BJ (cell line): ENCODE measurements around the gene RANBP6. TPM values are rescaled to one million over a fixed set of nuclear protein-coding genes. Genes with fewer than 3 reads are reported as not detected.

Experiments used
- CTCF ChIA-PET: fragments of 350-600 bp; formaldehyde crosslinking; extraction: SDS; loops from one replicate; lab custom pipeline; 2021; ENCODE audit warnings: antibody characterized with exemption, inconsistent platforms; lab: Yijun Ruan, JAX
- POLR2A ChIA-PET: fragments of 300-600 bp; sonication (Branson Sonifier 250); formaldehyde crosslinking; extraction: SDS; loops from one replicate; lab custom pipeline; 2021; ENCODE audit warnings: antibody characterized with exemption; lab: Charles Lee
- DNase-seq: peaks from one replicate; pipeline ENCODE4 v3.0.0-alpha.2; 2011; ENCODE audit warnings: low read depth
- H3K27me3 ChIP-seq: 2 replicates; pipeline ENCODE4 v1.6.0; 2011; ENCODE audit warnings: low read length; ENCODE audit not compliant: control insufficient read depth, insufficient read depth
- H3K36me3 ChIP-seq: 2 replicates; pipeline ENCODE4 v1.5.1; 2011; ENCODE audit warnings: low read length; ENCODE audit not compliant: control insufficient read depth, insufficient read depth
- H3K4me3 ChIP-seq: 2 replicates; pipeline ENCODE4 v1.5.1; 2011; ENCODE audit warnings: low read depth, mild to moderate bottlenecking, control low read depth, low read length
- polyA plus RNA-seq: library from polyadenylated mRNA; depleted of rRNA; stranded (reverse); fragments of >200 nt; gene quantifications from 2 replicates; pipeline ENCODE4 v1.2.3, GENCODE V29; 2011
- TF ChIP-seq, protein P1 (sequence below): IDR thresholded peaks from 2 replicates; pipeline ENCODE4 v1.5.1; 2011; ENCODE audit warnings: low read depth, mild to moderate bottlenecking, control low read depth, inconsistent platforms, low read length, moderate library complexity; ENCODE audit not compliant: insufficient read depth

RANBP6 gene
- polyA plus RNA-seq, 1 experiment = 4.9 TPM

GRCh38 chr9:5988265-5988664 is 27.2 kb downstream of the RANBP6 start:
- ChIA-PET POLR2A (no interaction called here), CTCF (no interaction called here)
- Histone ChIP-seq H3K27me3 (no peaks in the 10 kb centered on the region), H3K4me3 (no peak overlapping the region), H3K36me3 (no peaks in the 10 kb centered on the region)
- no peak for DNase-seq
- TF ChIP-seq, protein P1, sequence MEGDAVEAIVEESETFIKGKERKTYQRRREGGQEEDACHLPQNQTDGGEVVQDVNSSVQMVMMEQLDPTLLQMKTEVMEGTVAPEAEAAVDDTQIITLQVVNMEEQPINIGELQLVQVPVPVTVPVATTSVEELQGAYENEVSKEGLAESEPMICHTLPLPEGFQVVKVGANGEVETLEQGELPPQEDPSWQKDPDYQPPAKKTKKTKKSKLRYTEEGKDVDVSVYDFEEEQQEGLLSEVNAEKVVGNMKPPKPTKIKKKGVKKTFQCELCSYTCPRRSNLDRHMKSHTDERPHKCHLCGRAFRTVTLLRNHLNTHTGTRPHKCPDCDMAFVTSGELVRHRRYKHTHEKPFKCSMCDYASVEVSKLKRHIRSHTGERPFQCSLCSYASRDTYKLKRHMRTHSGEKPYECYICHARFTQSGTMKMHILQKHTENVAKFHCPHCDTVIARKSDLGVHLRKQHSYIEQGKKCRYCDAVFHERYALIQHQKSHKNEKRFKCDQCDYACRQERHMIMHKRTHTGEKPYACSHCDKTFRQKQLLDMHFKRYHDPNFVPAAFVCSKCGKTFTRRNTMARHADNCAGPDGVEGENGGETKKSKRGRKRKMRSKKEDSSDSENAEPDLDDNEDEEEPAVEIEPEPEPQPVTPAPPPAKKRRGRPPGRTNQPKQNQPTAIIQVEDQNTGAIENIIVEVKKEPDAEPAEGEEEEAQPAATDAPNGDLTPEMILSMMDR = no peak

DNA sequence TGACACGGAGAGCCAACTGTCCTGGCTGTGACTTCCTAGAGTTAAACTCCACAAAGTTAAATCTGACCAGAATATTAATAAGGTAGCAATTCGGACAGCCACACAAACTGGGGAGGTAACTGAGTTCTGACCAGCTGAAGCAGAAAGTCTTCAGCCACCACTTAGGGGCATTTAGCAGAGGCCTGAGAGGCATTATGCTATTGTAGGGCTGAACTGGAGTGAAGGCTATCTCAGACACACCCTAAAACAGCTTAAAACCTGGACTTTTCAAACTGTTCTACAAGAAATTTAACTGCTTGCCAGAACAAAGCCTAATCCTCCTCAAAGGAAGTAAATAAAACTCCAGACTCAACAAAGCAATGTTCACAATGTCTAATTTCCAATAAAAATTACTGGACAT is 32.4 kb downstream of the RANBP6 start:
- TF ChIP-seq, protein P1 = no peak
- CTCF ChIA-PET = interaction anchor here (0.6 kb wide), 1 partner anchor 184 kb away, joined by 3 read pairs; no protein-coding TSS in a partner anchor
- H3K27me3 ChIP-seq = no peaks in the 10 kb centered on the region
- H3K4me3 ChIP-seq = no peak overlapping the region
- H3K36me3 ChIP-seq = no peaks in the 10 kb centered on the region; the same call in 1 of the 2 replicates
- POLR2A ChIA-PET = no interaction called here
- DNase-seq = no peak

- ChIA-PET POLR2A (no interaction called here), CTCF (interaction anchor here (0.6 kb wide), 1 partner anchor 184 kb away, joined by 3 read pairs; no protein-coding TSS in a partner anchor)
- H3K27me3 ChIP-seq = no peaks in the 10 kb centered on the region
- H3K4me3 ChIP-seq = no peak overlapping the region
- no peaks in the 10 kb centered on the region; the same call in 1 of the 2 replicates for H3K36me3 ChIP-seq
- no peak for DNase-seq
- TF ChIP-seq, protein P1 = no peak
Measured at GRCh38 chr9:5982317-5982716, 33.1 kb downstream of the RANBP6 start.

DNA sequence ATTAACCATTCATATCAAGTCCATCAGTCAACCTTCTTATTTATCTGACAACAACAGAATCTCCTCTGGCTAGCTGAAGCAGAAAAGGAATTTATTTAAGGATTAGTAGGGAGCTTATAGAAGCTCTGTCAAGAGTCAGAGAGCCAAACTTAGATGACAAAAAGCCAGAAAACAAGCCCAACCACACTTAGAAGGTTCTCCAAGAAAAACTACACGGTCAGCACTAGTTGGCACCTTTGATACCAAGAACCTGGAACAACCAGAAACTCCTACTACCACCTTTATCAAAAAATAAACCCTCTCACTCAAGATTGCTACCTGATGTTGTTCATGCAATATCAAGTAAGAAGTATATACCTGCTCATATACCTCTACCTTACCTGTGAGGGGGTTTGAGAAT is 36.9 kb downstream of the RANBP6 start:
- DNase-seq = no peak
- CTCF ChIA-PET = interaction anchor here (0.7 to 1.4 kb wide), 2 partner anchors 8 to 31 kb away, joined by 3 read pairs; no protein-coding TSS in a partner anchor
- TF ChIP-seq, protein P1 = no peak
- H3K36me3 ChIP-seq = peaks cover 2% of the 10 kb centered on the region; the same call in 1 of the 2 replicates
- no peak overlapping the region for H3K4me3 ChIP-seq
- H3K27me3 ChIP-seq = no peaks in the 10 kb centered on the region
- POLR2A ChIA-PET = no interaction called here

GRCh38 chr9:5976674-5977397 is 38.6 kb downstream of the RANBP6 start:
- ChIA-PET CTCF (no interaction called here), POLR2A (no interaction called here)

More at GRCh38 chr9:5976674-5977397, 38.6 kb downstream of the RANBP6 start:
- Histone ChIP-seq H3K36me3 (0 out of 2 replicates have a peak, but pooled peaks cover 2% of the 10 kb centered on the region), H3K27me3 (no peaks in the 10 kb centered on the region), H3K4me3 (no peak overlapping the region)
- DNase-seq = no peak
- TF ChIP-seq, protein P1 = no peak
